Fibroblast of lung (primary cell): ENCODE data around the gene ZEB2. TPM values are rescaled to one million over a fixed set of nuclear protein-coding genes. Genes with fewer than 3 reads are reported as not detected.

Experiments used
- DNase-seq, 2 donors: peaks; one replicate each; pipeline versions ENCODE4 v3.0.0 to v3.0.0-alpha.2; 2010; ENCODE audit warnings: low read depth in 2 of 2
- H2AFZ ChIP-seq: 2 replicates; pipeline ENCODE4 v1.5.1; 2012; ENCODE audit warnings: low read length, control low read depth, inconsistent platforms
- H3K27ac ChIP-seq: 2 replicates; pipeline ENCODE4 v1.5.1; 2011; ENCODE audit warnings: low read length, control low read depth; ENCODE audit not compliant: insufficient read depth
- H3K27me3 ChIP-seq: 2 replicates; pipeline ENCODE4 v1.5.1; 2011; ENCODE audit warnings: mild to moderate bottlenecking, low read length; ENCODE audit not compliant: control insufficient read depth, insufficient read depth
- H3K36me3 ChIP-seq: 2 replicates; pipeline ENCODE4 v1.5.1; 2011; ENCODE audit warnings: low read length; ENCODE audit not compliant: control insufficient read depth, insufficient read depth
- H3K4me1 ChIP-seq: 2 replicates; pipeline ENCODE4 v1.5.1; 2011; ENCODE audit warnings: low read length; ENCODE audit not compliant: control insufficient read depth, insufficient read depth; ENCODE audit errors: extremely low read depth
- H3K4me2 ChIP-seq: 2 replicates; pipeline ENCODE4 v1.5.1; 2011; ENCODE audit warnings: low read length, control low read depth; ENCODE audit not compliant: insufficient read depth; ENCODE audit errors: extremely low read depth
- H3K4me3 ChIP-seq, 4 experiments: fragments of 200-600 bp in 1 of 4; sonication (generic) in 1 of 4; replicated peaks in 1 of 4; 2 replicates each; pipeline ENCODE4 v1.5.1; 2011 to 2016; ENCODE audit warnings: low read length in 4 of 4, low read depth in 3 of 4, mild to moderate bottlenecking in 3 of 4, control low read depth in 2 of 4, inconsistent platforms in 1 of 4, mixed read lengths in 1 of 4; ENCODE audit not compliant: insufficient read depth in 1 of 4; ENCODE audit errors: control extremely low read depth in 1 of 4
- H3K79me2 ChIP-seq: 2 replicates; pipeline ENCODE4 v1.5.1; 2012; ENCODE audit warnings: mild to moderate bottlenecking, low read length, inconsistent platforms; ENCODE audit not compliant: control insufficient read depth, insufficient read depth
- H3K9ac ChIP-seq: 2 replicates; pipeline ENCODE4 v1.5.1; 2011; ENCODE audit warnings: mild to moderate bottlenecking, low read length, control low read depth; ENCODE audit not compliant: insufficient read depth
- H3K9me3 ChIP-seq: 2 replicates; pipeline ENCODE4 v1.5.1; 2012; ENCODE audit warnings: low read depth, low read length; ENCODE audit not compliant: control insufficient read depth, insufficient read depth
- H4K20me1 ChIP-seq: 2 replicates; pipeline ENCODE4 v1.5.1; 2011; ENCODE audit warnings: low read length; ENCODE audit not compliant: control insufficient read depth, insufficient read depth; ENCODE audit errors: extremely low read depth
- CTCF ChIP-seq, 2 donors: IDR thresholded peaks in 1 of 2; conservative IDR thresholded peaks in 1 of 2; 1 replicate in 1 of 2; 2 replicates in 1 of 2; pipeline ENCODE4 v1.5.1; 2011 to 2012; ENCODE audit warnings: low read length in 2 of 2, control low read depth in 1 of 2, inconsistent platforms in 1 of 2, low read depth in 1 of 2, mild to moderate bottlenecking in 1 of 2
- EZH2 ChIP-seq: IDR thresholded peaks from 2 replicates; pipeline ENCODE4 v1.5.1; 2012; ENCODE audit warnings: low read length, control low read depth, mild to moderate bottlenecking; ENCODE audit errors: missing control alignments
- polyA plus RNA-seq, 2 donors: library from polyadenylated mRNA; depleted of rRNA in 1 of 2; stranded (reverse) in 1 of 2; unstranded in 1 of 2; fragments of >200 nt; gene quantifications; 2 replicates each; pipeline ENCODE4 v1.2.1, GENCODE V29; 2011 to 2012; ENCODE audit warnings: missing spikeins in 1 of 2
- total RNA-seq: library from RNA; depleted of rRNA; stranded (reverse); fragments of >200 nt; gene quantifications from 2 replicates; pipeline ENCODE4 v1.2.1, GENCODE V29; 2014

The ZEB2 gene
- total and polyA plus RNA-seq, 2 donors (not counting 1 experiment from before 2014, with no cell fraction given) = 91.0 to 130 TPM

- H2AFZ ChIP-seq = no peak overlapping the region
- no peaks in the 10 kb centered on the region for H3K9me3 ChIP-seq
- H3K4me3 ChIP-seq = no peak overlapping the region
- H3K36me3 ChIP-seq = no peaks in the 10 kb centered on the region
- TF ChIP-seq CTCF (conservative IDR thresholded peaks at IDR 0.05 in 1 of 2, IDR thresholded peaks at IDR 0.05 in 1 of 2; ENCODE audit: low read depth in 1 of 2, low read length in 2 of 2) (no peak), EZH2 (no peak)
- no peak overlapping the region for H3K4me2 ChIP-seq
- H3K27ac ChIP-seq = no peak overlapping the region
- H3K4me1 ChIP-seq = peaks cover 16% of the 10 kb centered on the region
- no peaks in the 10 kb centered on the region for H4K20me1 ChIP-seq
- no peaks in the 10 kb centered on the region for H3K27me3 ChIP-seq
- no peak overlapping the region for H3K9ac ChIP-seq
- DNase-seq = peak in 1 of 2 donors; percentile 63
- no peaks in the 10 kb centered on the region for H3K79me2 ChIP-seq
Measured at GRCh38 chr2:144356402-144356801, 163.5 kb downstream of the ZEB2 start.

- TF ChIP-seq EZH2 (no peak), CTCF (conservative IDR thresholded peaks at IDR 0.05 in 1 of 2, IDR thresholded peaks at IDR 0.05 in 1 of 2; ENCODE audit: low read depth in 1 of 2, low read length in 2 of 2) (no peak)
- DNase-seq = peak; percentile 37 to 65
- H3K9ac ChIP-seq = no peak overlapping the region
- peaks cover 16% of the 10 kb centered on the region for H3K4me1 ChIP-seq
- H3K27ac ChIP-seq = no peak overlapping the region
- no peaks in the 10 kb centered on the region for H3K9me3 ChIP-seq
- H3K4me2 ChIP-seq = no peak overlapping the region
- H4K20me1 ChIP-seq = no peaks in the 10 kb centered on the region
- no peaks in the 10 kb centered on the region for H3K79me2 ChIP-seq
- H2AFZ ChIP-seq = no peak overlapping the region
- no peaks in the 10 kb centered on the region for H3K27me3 ChIP-seq
- H3K36me3 ChIP-seq = no peaks in the 10 kb centered on the region
- H3K4me3 ChIP-seq = no peak overlapping the region
Measured at GRCh38 chr2:144354953-144355352, 165.0 kb downstream of the ZEB2 start.

- peak in 1 of 2 donors; percentile 26 for DNase-seq
- no peaks in the 10 kb centered on the region for H4K20me1 ChIP-seq
- no peak overlapping the region for H3K9ac ChIP-seq
Measured at GRCh38 chr2:144351687-144352086, 168.2 kb downstream of the ZEB2 start.

More at GRCh38 chr2:144351687-144352086, 168.2 kb downstream of the ZEB2 start:
- TF ChIP-seq CTCF (conservative IDR thresholded peaks at IDR 0.05 in 1 of 2, IDR thresholded peaks at IDR 0.05 in 1 of 2; ENCODE audit: low read depth in 1 of 2, low read length in 2 of 2) = no peak
- TF ChIP-seq EZH2 = no peak
- Histone ChIP-seq H3K4me1 (no peaks in the 10 kb centered on the region), H2AFZ (no peak overlapping the region), H3K36me3 (no peaks in the 10 kb centered on the region), H3K27me3 (no peaks in the 10 kb centered on the region), H3K4me3 (no peak overlapping the region), H3K27ac (no peak overlapping the region), H3K4me2 (no peak overlapping the region), H3K79me2 (no peaks in the 10 kb centered on the region), H3K9me3 (no peaks in the 10 kb centered on the region)
